Neural cell (in vitro differentiated cells): ENCODE data around the gene PCNX4. TPM values are rescaled to one million over a fixed set of nuclear protein-coding genes. Genes with fewer than 3 reads are reported as not detected.

Experiments
- H2AFZ ChIP-seq: fragments of 200-600, 300-800 bp; sonication (generic), shearing (Covaris generic); 2 replicates; pipeline ENCODE4 v1.6.0; 2014; ENCODE audit warnings: low read depth, mild to moderate bottlenecking, antibody characterized with exemption, low read length, moderate library complexity
- H3F3A ChIP-seq: fragments of 200-600 bp; shearing (Covaris generic); 2 replicates; pipeline ENCODE4 v1.6.1; 2016; ENCODE audit warnings: mild to moderate bottlenecking, moderate library complexity, mixed read lengths, antibody characterized with exemption, low read length; ENCODE audit not compliant: insufficient read depth, poor library complexity, severe bottlenecking
- H3K27ac ChIP-seq: fragments of 200-600, 300-800 bp; sonication (generic), shearing (Covaris generic); 2 replicates; pipeline ENCODE4 v1.5.1; 2014; ENCODE audit warnings: mild to moderate bottlenecking, low read length, moderate library complexity
- H3K27me3 ChIP-seq: fragments of 300-800, 200-600 bp; sonication (generic), shearing (Covaris generic); 2 replicates; pipeline ENCODE4 v1.6.0; 2014; ENCODE audit warnings: mild to moderate bottlenecking, low read depth, low read length, moderate library complexity; ENCODE audit not compliant: insufficient read depth
- H3K36me3 ChIP-seq: fragments of 300-800, 200-600 bp; sonication (generic), shearing (Covaris generic); 2 replicates; pipeline ENCODE4 v1.5.1; 2014; ENCODE audit warnings: mild to moderate bottlenecking, antibody characterized with exemption, low read length, moderate library complexity; ENCODE audit not compliant: insufficient read depth
- H3K4me2 ChIP-seq: fragments of 300-800, 200-600 bp; sonication (generic), shearing (Covaris generic); 2 replicates; pipeline ENCODE4 v1.6.0; 2014; ENCODE audit warnings: mild to moderate bottlenecking, low read length
- H3K4me3 ChIP-seq: fragments of 300-800, 200-600 bp; sonication (generic), shearing (Covaris generic); 2 replicates; pipeline ENCODE4 v1.5.1; 2014; ENCODE audit warnings: mild to moderate bottlenecking, low read length, moderate library complexity
- H3K79me2 ChIP-seq: fragments of 200-600 bp; shearing (Covaris generic); replicated peaks from 2 replicates; pipeline ENCODE4 v1.6.0; 2014; ENCODE audit warnings: mild to moderate bottlenecking, low read length, moderate library complexity; ENCODE audit not compliant: insufficient read depth
- H3K9ac ChIP-seq: fragments of 300-800, 200-600 bp; sonication (generic), shearing (Covaris generic); 2 replicates; pipeline ENCODE4 v1.6.1; 2016; ENCODE audit warnings: mild to moderate bottlenecking, low read length, mixed read lengths
- H3K9me2 ChIP-seq: fragments of 200-600 bp; shearing (Covaris generic); 2 replicates; pipeline ENCODE4 v1.6.1; 2016; ENCODE audit warnings: mild to moderate bottlenecking, low read length, mixed read lengths; ENCODE audit not compliant: insufficient read depth
- H3K9me3 ChIP-seq: fragments of 200-600, 300-800 bp; sonication (generic), shearing (Covaris generic); 2 replicates; pipeline ENCODE4 v1.6.1; 2016; ENCODE audit warnings: mild to moderate bottlenecking, mixed run types, low read length, moderate library complexity, mixed read lengths
- H4K20me1 ChIP-seq: fragments of 200-600 bp; shearing (Covaris generic); 2 replicates; pipeline ENCODE4 v1.6.1; 2016; ENCODE audit warnings: mild to moderate bottlenecking, mixed run types; ENCODE audit not compliant: insufficient read depth
- CTCF ChIP-seq: fragments of 450-650 bp; IDR thresholded peaks from 2 replicates; pipeline ENCODE4 v1.5.1; 2014; ENCODE audit warnings: antibody characterized with exemption, mild to moderate bottlenecking, moderate library complexity; ENCODE audit not compliant: poor library complexity, severe bottlenecking
- EP300 ChIP-seq: fragments of 450-650 bp; conservative IDR thresholded peaks from 2 replicates; pipeline ENCODE4 v1.6.1; 2014; ENCODE audit warnings: antibody characterized with exemption, mild to moderate bottlenecking, moderate library complexity; ENCODE audit not compliant: poor library complexity, severe bottlenecking
- EZH2 ChIP-seq: fragments of 200-600, 300-800 bp; shearing (Covaris generic), sonication (generic); IDR thresholded peaks from 2 replicates; pipeline ENCODE4 v1.6.1; 2014; ENCODE audit warnings: antibody characterized with exemption, low read length, borderline replicate concordance, mild to moderate bottlenecking; ENCODE audit not compliant: insufficient read depth, poor library complexity, severe bottlenecking
- MXI1 ChIP-seq: fragments of 450-650 bp; conservative IDR thresholded peaks from 2 replicates; pipeline ENCODE4 v1.6.1; 2014; ENCODE audit warnings: antibody characterized with exemption, mild to moderate bottlenecking; ENCODE audit not compliant: poor library complexity, severe bottlenecking
- POLR2AphosphoS5 ChIP-seq: IDR thresholded peaks from 2 replicates; pipeline ENCODE4 v1.6.1; 2012
- RAD21 ChIP-seq: fragments of 450-650 bp; conservative IDR thresholded peaks from 2 replicates; pipeline ENCODE4 v1.6.1; 2014; ENCODE audit warnings: antibody characterized with exemption, mild to moderate bottlenecking, moderate library complexity
- REST ChIP-seq: IDR thresholded peaks from 2 replicates; pipeline ENCODE4 v1.6.1; 2012; ENCODE audit warnings: borderline replicate concordance
- SMC3 ChIP-seq: fragments of 450-650 bp; conservative IDR thresholded peaks from 2 replicates; pipeline ENCODE4 v1.6.1; 2014; ENCODE audit warnings: antibody characterized with exemption, mild to moderate bottlenecking, moderate library complexity; ENCODE audit not compliant: poor library complexity
- TAF1 ChIP-seq: IDR thresholded peaks from 2 replicates; pipeline ENCODE4 v1.6.1; 2012; ENCODE audit warnings: low read depth
- polyA plus RNA-seq: library from polyadenylated mRNA; depleted of rRNA; stranded (reverse); fragments of >200 nt; gene quantifications from 2 replicates; pipeline ENCODE4 v1.2.3, GENCODE V29; 2014

PCNX4 gene
- polyA plus RNA-seq, 1 donor from 2014 or later: 117 TPM

GRCh38 chr14:60153991-60154390 lies 62.3 kb downstream of the PCNX4 start:
- Histone ChIP-seq H3K27me3 (no peaks in the 10 kb centered on the region), H3K27ac (no peak overlapping the region), H3K4me3 (no peak overlapping the region)

GRCh38 chr14:60154671-60155070 lies 62.9 kb downstream of the PCNX4 start:
- Histone ChIP-seq H3K4me2 (no peak overlapping the region), H3K27ac (no peak overlapping the region)
- TF ChIP-seq RAD21: no peak
- TF ChIP-seq TAF1: no peak
- no peak for TF ChIP-seq EZH2
- no peak for TF ChIP-seq EP300
- no peak for TF ChIP-seq MXI1
- TF ChIP-seq POLR2AphosphoS5: no peak
- no peak for TF ChIP-seq SMC3
- no peak for TF ChIP-seq REST

More at GRCh38 chr14:60153991-60154390, 62.3 kb downstream of the PCNX4 start:
- Histone ChIP-seq H3K36me3 (no peaks in the 10 kb centered on the region), H2AFZ (no peak overlapping the region), H3K4me2 (no peak overlapping the region), H3K79me2 (no peaks in the 10 kb centered on the region), H4K20me1 (no peaks in the 10 kb centered on the region), H3F3A (no peaks in the 10 kb centered on the region), H3K9me3 (no peaks in the 10 kb centered on the region), H3K9ac (no peak overlapping the region), H3K9me2 (no peaks in the 10 kb centered on the region)
- TF ChIP-seq CTCF (no peak), EZH2 (no peak), RAD21 (no peak), EP300 (no peak), TAF1 (no peak), MXI1 (no peak), POLR2AphosphoS5 (no peak), REST (no peak), SMC3 (no peak)

More at GRCh38 chr14:60154671-60155070, 62.9 kb downstream of the PCNX4 start:
- no peaks in the 10 kb centered on the region for H3K27me3 ChIP-seq
- no peaks in the 10 kb centered on the region for H3K36me3 ChIP-seq
- no peaks in the 10 kb centered on the region for H4K20me1 ChIP-seq
- H3K79me2 ChIP-seq: no peaks in the 10 kb centered on the region
- no peak overlapping the region for H2AFZ ChIP-seq
- no peaks in the 10 kb centered on the region for H3K9me2 ChIP-seq
- H3K9me3 ChIP-seq: no peaks in the 10 kb centered on the region
- no peak overlapping the region for H3K4me3 ChIP-seq
- H3K9ac ChIP-seq: no peak overlapping the region
- H3F3A ChIP-seq: no peaks in the 10 kb centered on the region
